Measurements from ENCODE around the gene FAM209B. TPM values are rescaled to one million over a fixed set of nuclear protein-coding genes. Genes with fewer than 3 reads are reported as not detected.
"Not testable (repeated sequence)": the region's sequence is repeated elsewhere in the genome, so short reads cannot be mapped to it uniquely, and the experiment has no call there.

Gene FAM209B
- total RNA-seq = 1 to 10 TPM; 1.5 to 1.7 TPM

DNA sequence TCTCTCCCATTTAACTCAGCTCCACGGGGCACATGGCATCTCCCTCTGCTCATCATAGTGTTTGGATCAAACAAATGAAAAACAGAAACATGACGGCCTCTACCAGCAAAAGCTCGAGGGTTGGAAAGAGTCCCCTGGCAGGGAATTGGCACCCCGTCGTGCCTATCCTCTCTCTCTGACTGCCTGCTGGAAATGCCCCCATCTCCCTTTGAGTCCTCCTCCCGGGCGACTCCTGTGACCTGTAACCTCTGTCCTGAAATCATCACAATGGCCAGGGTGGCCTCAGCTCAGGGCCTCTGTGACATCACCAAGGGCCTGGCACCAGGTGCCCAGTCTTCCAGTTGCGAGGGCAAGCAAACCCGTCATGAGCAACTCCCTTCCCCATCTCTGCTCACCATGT lies at the start of gene FAM209B:
FAM209B (plus strand) TSS at position 301 of the 400 bp plus-strand sequence; CDS start at position 397, 96 bp downstream.
- not testable (repeated sequence) for DNase-seq (ENCODE audit: low spot score); H3K9me3 Mint-ChIP-seq; H3K36me3 Mint-ChIP-seq; H3K27ac Mint-ChIP-seq; ATAC-seq; H3K4me1 Mint-ChIP-seq (ENCODE audit: low read depth in 2 of 2); H3K27me3 Mint-ChIP-seq; H3K4me3 Mint-ChIP-seq

DNA sequence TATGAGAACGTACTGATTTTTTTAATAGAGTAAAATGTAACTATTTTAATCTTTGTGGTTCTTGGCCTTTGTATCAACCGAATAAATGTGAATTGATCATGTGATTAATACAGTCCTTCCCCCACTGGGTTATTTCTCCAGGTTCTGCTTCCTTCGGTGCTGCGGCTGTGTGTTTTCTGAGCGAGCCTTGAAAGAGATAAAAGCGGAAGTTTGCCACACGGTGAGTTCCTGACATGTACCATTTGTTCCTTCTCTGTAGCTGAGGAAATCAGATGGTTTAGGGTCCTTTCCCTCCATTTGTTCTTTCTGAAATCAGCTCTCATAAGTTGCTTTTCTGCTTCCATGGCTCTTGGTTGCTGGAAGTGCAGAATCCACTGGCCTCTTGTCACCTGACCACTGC lies 49.1 kb upstream of the FAM209B start:
- H3K9me3 Mint-ChIP-seq = no peaks in the 10 kb centered on the region
- no peak overlapping the region for H3K4me3 Mint-ChIP-seq
- no peak for DNase-seq (ENCODE audit: low spot score)
- H3K36me3 Mint-ChIP-seq = peaks cover 36% of the 10 kb centered on the region
- H3K27ac Mint-ChIP-seq = peak overlapping the region in 1 of 2 donors; percentile 50
- ATAC-seq = no peak
- no peaks in the 10 kb centered on the region for H3K27me3 Mint-ChIP-seq
- H3K4me1 Mint-ChIP-seq (ENCODE audit: low read depth in 2 of 2) = peaks cover 13 to 28% of the 10 kb centered on the region in 2 donors

- ATAC-seq (no peak), DNase-seq (ENCODE audit: low spot score) (no peak)
- no peak overlapping the region for H3K4me3 Mint-ChIP-seq
- no peaks in the 10 kb centered on the region for H3K9me3 Mint-ChIP-seq
- H3K27ac Mint-ChIP-seq = no peak overlapping the region
- H3K36me3 Mint-ChIP-seq = peaks cover 26% of the 10 kb centered on the region
- no peaks in the 10 kb centered on the region for H3K27me3 Mint-ChIP-seq
- H3K4me1 Mint-ChIP-seq (ENCODE audit: low read depth in 2 of 2) = peaks cover 13 to 27% of the 10 kb centered on the region in 2 donors
Observed at GRCh38 chr20:56487216-56487615, 45.8 kb upstream of the FAM209B start.

DNA sequence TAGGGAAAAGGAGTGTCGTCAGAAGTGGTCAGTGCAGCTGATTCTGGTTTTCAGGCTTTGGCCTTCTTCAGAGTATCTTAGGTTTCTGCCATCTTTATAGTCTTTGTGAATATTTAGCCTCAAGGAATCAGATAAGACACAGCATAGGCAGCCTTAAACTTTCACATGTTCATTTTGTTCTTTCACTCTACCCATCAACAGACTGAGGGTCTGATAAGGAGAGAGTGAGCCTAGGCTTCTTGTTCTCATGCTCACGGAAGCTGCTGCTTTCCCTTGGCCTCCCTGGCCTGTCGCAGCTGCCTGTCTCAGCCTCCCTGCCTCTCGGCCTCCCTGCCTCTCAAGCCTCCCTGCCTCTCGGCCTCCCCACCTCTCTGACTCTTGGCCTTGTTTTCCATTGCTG lies 44.5 kb upstream of the FAM209B start:
- H3K4me1 Mint-ChIP-seq (ENCODE audit: low read depth in 2 of 2) = peaks cover 7 to 24% of the 10 kb centered on the region in 2 donors
- DNase-seq (ENCODE audit: low spot score) (no peak), ATAC-seq (no peak)
- no peaks in the 10 kb centered on the region for H3K27me3 Mint-ChIP-seq
- peaks cover 20% of the 10 kb centered on the region for H3K36me3 Mint-ChIP-seq
- H3K27ac Mint-ChIP-seq = no peak overlapping the region
- H3K4me3 Mint-ChIP-seq = no peak overlapping the region
- no peaks in the 10 kb centered on the region for H3K9me3 Mint-ChIP-seq

DNA sequence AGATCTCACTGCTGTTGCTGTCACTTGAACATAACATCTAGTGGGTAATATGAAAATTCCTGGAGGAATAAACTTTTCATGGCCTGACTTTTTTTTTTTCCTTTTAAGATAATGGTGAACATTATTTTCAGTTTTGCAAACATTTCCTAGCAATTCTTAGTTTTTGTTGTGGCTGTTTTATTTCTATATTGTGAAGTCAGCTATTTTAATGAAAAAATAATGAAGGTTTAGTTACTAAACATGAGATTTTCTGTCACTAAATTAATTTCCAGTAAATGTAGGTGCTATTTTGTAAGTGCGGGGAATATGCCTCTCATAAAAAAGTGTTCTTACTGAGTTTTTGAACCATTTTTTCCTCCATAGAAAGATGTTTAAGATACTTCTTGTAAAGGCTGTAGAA lies 31.9 kb upstream of the FAM209B start:
- Mint-ChIP-seq H3K27ac (no peak overlapping the region), H3K36me3 (peaks cover 7% of the 10 kb centered on the region), H3K27me3 (no peaks in the 10 kb centered on the region), H3K4me3 (no peak overlapping the region), H3K4me1 (ENCODE audit: low read depth in 2 of 2) (peaks cover 0 to 7% of the 10 kb centered on the region in 2 donors), H3K9me3 (no peaks in the 10 kb centered on the region)
- no peak for DNase-seq (ENCODE audit: low spot score)
- ATAC-seq = no peak

- ATAC-seq (no peak), DNase-seq (ENCODE audit: low spot score) (no peak)
- no peaks in the 10 kb centered on the region for H3K36me3 Mint-ChIP-seq
- no peaks in the 10 kb centered on the region for H3K9me3 Mint-ChIP-seq
- H3K4me3 Mint-ChIP-seq = no peak overlapping the region
- H3K4me1 Mint-ChIP-seq (ENCODE audit: low read depth in 2 of 2) = peaks cover 0 to 6% of the 10 kb centered on the region in 2 donors
- no peaks in the 10 kb centered on the region for H3K27me3 Mint-ChIP-seq
- no peak overlapping the region for H3K27ac Mint-ChIP-seq
Observed at GRCh38 chr20:56503916-56504315, 29.1 kb upstream of the FAM209B start.

GRCh38 chr20:56504373-56505005 lies 28.6 kb upstream of the FAM209B start:
- H3K9me3 Mint-ChIP-seq = no peaks in the 10 kb centered on the region
- H3K4me1 Mint-ChIP-seq (ENCODE audit: low read depth in 2 of 2) = peaks cover 0 to 6% of the 10 kb centered on the region in 2 donors

DNA sequence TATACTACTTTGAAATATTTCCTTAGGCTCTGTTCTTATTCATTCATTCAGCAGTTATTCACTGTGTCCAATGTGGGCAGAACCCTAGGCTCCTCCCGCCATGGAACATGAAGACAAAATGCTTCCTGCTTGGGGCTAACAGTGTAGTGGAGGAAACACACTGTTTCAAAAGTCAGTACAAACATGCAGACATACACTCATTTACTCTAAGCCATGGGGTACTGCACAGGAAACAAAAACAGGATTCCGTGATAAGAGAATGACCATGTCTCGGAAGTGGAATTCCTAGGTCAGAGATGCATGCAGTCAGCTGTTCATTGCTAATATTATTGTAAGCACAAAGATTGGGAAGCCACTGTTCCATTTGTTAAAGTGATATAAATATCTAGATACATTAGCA lies 26.9 kb upstream of the FAM209B start:
- H3K27me3 Mint-ChIP-seq = no peaks in the 10 kb centered on the region
- H3K4me3 Mint-ChIP-seq = no peak overlapping the region
- H3K9me3 Mint-ChIP-seq = no peaks in the 10 kb centered on the region
- no peaks in the 10 kb centered on the region for H3K36me3 Mint-ChIP-seq
- no peak for ATAC-seq
- peaks cover 0 to 6% of the 10 kb centered on the region in 2 donors for H3K4me1 Mint-ChIP-seq (ENCODE audit: low read depth in 2 of 2)
- no peak for DNase-seq (ENCODE audit: low spot score)
- H3K27ac Mint-ChIP-seq = no peak overlapping the region

More at GRCh38 chr20:56504373-56505005, 28.6 kb upstream of the FAM209B start:
- ATAC-seq (no peak), DNase-seq (ENCODE audit: low spot score) (no peak)
- H3K27ac Mint-ChIP-seq = no peak overlapping the region
- H3K27me3 Mint-ChIP-seq = no peaks in the 10 kb centered on the region
- no peak overlapping the region for H3K4me3 Mint-ChIP-seq
- H3K36me3 Mint-ChIP-seq = no peaks in the 10 kb centered on the region

DNA sequence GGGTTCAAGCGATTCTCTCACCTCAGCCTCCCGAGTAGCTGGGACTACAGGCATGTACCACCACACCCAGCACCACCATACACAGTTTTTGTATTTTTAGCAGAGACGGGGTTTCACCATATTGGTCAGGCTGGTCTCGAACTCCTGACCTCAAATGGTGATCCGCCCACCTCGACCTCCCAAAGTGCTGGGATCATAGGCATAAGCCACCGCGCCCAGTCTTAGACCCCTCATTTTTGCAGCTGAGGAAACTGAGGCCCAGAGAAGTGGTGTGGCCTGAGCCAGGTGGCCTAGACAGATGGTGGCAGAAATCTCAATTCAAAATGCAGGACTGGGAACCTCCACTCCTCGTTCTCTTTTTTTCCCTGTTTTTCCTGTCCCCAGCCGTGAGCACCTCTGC lies 21.1 kb upstream of the FAM209B start:
- H3K36me3 Mint-ChIP-seq = peaks cover 6% of the 10 kb centered on the region
- no peaks in the 10 kb centered on the region for H3K9me3 Mint-ChIP-seq
- no peak overlapping the region for H3K4me3 Mint-ChIP-seq
- DNase-seq (ENCODE audit: low spot score) = no peak
- no peak overlapping the region for H3K27ac Mint-ChIP-seq
- no peak for ATAC-seq
- H3K4me1 Mint-ChIP-seq (ENCODE audit: low read depth in 2 of 2) = peaks cover 0 to 3% of the 10 kb centered on the region in 2 donors
- H3K27me3 Mint-ChIP-seq = no peaks in the 10 kb centered on the region

DNA sequence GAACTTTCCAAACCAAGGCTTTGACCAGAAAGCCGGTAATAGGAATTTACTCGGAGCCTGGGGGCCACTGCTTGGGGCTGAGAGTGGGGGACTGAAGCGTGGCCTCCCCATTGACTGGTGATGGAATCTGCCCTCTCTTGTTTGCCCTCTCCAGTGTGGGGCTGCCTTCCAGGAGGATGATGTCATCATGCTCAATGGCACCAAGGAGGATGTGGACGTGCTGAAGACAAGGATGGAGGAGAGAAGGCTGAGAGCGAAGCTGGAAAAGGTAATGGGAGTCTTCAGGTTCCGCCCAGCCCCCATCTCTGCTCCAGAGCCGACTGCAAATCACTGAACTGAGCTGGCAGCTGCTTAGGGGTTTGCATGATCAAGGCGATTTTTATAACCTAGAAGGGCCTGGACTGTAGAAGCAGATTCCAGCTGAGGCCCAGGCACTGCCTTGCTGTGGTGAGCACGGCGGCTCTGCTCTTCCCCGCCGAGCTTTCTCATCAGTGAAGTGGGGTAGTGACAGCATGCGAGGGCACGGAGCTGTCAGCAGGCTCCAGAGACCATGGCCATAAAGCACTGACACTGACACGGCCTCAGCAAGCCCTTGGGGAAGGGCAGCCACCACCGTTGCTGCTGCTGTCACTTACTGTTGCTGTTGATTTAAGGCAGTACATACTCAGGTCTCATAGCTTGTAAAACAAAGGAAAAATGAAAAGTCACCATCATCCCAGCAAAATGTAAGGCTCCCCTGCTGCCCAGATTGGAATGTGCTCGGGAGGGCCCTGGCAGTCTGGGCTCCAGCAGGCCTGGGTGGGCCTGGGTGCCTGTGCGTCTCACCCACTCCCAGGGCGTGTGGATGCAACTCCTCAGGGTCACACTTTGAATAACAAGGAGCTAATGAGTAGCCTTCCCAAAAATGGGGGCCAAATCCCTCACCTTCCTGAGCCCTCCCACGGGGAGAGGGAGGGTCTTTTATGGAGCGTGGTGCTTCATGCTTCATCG lies 19.6 kb upstream of the FAM209B start:
- H3K4me3 Mint-ChIP-seq = no peak overlapping the region
- no peaks in the 10 kb centered on the region for H3K27me3 Mint-ChIP-seq
- no peak overlapping the region for H3K27ac Mint-ChIP-seq
- H3K9me3 Mint-ChIP-seq = no peaks in the 10 kb centered on the region
- no peak for ATAC-seq
- peaks cover 17% of the 10 kb centered on the region for H3K36me3 Mint-ChIP-seq
- no peak for DNase-seq (ENCODE audit: low spot score)
- H3K4me1 Mint-ChIP-seq (ENCODE audit: low read depth in 2 of 2) = no peaks in the 10 kb centered on the region

- Mint-ChIP-seq H3K4me1 (ENCODE audit: low read depth in 2 of 2) (no peaks in the 10 kb centered on the region), H3K27ac (no peak overlapping the region), H3K9me3 (no peaks in the 10 kb centered on the region), H3K4me3 (no peak overlapping the region), H3K36me3 (peaks cover 37% of the 10 kb centered on the region), H3K27me3 (no peaks in the 10 kb centered on the region)
- DNase-seq (ENCODE audit: low spot score) (no peak), ATAC-seq (no peak)
Observed at GRCh38 chr20:56516631-56517030, 16.4 kb upstream of the FAM209B start.

DNA sequence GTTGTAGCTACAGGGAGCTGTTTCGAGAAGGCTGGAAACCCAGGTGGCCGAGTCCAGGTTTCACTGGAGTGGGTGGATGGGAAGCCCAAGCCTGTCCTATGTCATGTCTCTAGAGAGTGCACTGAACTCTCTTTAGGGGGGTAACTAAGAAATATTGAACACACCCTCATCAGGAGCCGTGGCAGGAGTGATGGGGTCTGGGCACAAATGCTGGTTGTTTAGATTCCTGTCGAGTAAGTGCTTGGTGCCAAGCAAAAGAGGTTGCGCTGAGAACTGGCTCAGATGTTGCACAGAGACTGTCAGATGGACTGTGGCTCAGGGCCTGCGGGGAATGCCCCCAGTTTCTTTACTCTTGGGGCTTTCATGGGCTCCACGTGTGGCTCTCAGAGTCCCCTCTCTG lies 15.8 kb upstream of the FAM209B start:
- H3K36me3 Mint-ChIP-seq = peaks cover 37% of the 10 kb centered on the region
- no peaks in the 10 kb centered on the region for H3K27me3 Mint-ChIP-seq
- H3K9me3 Mint-ChIP-seq = no peaks in the 10 kb centered on the region
- no peaks in the 10 kb centered on the region for H3K4me1 Mint-ChIP-seq (ENCODE audit: low read depth in 2 of 2)
- DNase-seq (ENCODE audit: low spot score) (no peak), ATAC-seq (no peak)
- H3K27ac Mint-ChIP-seq = no peak overlapping the region
- H3K4me3 Mint-ChIP-seq = no peak overlapping the region

- Mint-ChIP-seq H3K4me3 (no peak overlapping the region), H3K27me3 (no peaks in the 10 kb centered on the region), H3K4me1 (ENCODE audit: low read depth in 2 of 2) (no peaks in the 10 kb centered on the region), H3K36me3 (peaks cover 37% of the 10 kb centered on the region), H3K9me3 (no peaks in the 10 kb centered on the region), H3K27ac (no peak overlapping the region)
- DNase-seq (ENCODE audit: low spot score) = no peak
- no peak for ATAC-seq
Observed at GRCh38 chr20:56517641-56518040, 15.4 kb upstream of the FAM209B start.

GRCh38 chr20:56518126-56518525 lies 14.9 kb upstream of the FAM209B start:
- H3K36me3 Mint-ChIP-seq = peaks cover 37% of the 10 kb centered on the region
- H3K27ac Mint-ChIP-seq = no peak overlapping the region
- H3K9me3 Mint-ChIP-seq = no peaks in the 10 kb centered on the region
- ATAC-seq (no peak), DNase-seq (ENCODE audit: low spot score) (no peak)
- H3K4me3 Mint-ChIP-seq = no peak overlapping the region
- H3K27me3 Mint-ChIP-seq = no peaks in the 10 kb centered on the region
- no peaks in the 10 kb centered on the region for H3K4me1 Mint-ChIP-seq (ENCODE audit: low read depth in 2 of 2)
